Karpas-422 (cell line): Measurements from ENCODE around the gene RPL22. TPM values are rescaled to one million over a fixed set of nuclear protein-coding genes. Genes with fewer than 3 reads are reported as not detected.

Experiments used
- DNase-seq: peaks from one replicate; pipeline ENCODE4 v3.0.0-alpha.2; 2015
- H2AFZ ChIP-seq: fragments of 200-600 bp; sonication (generic); 2 replicates; pipeline ENCODE4 v1.6.1; 2014; ENCODE audit warnings: antibody characterized with exemption, low read length, mixed read lengths
- H3K27ac ChIP-seq: fragments of 200-600 bp; sonication (generic); 2 replicates; pipeline ENCODE4 v1.5.1; 2014; ENCODE audit warnings: mild to moderate bottlenecking, low read length, moderate library complexity
- H3K27me3 ChIP-seq: fragments of 200-600 bp; sonication (generic); 2 replicates; pipeline ENCODE4 v1.6.1; 2014; ENCODE audit warnings: low read length, mixed read lengths
- H3K36me3 ChIP-seq: fragments of 200-600 bp; sonication (generic); 2 replicates; pipeline ENCODE4 v1.6.1; 2014; ENCODE audit warnings: low read length, mixed read lengths; ENCODE audit not compliant: insufficient read depth
- H3K4me1 ChIP-seq: fragments of 200-600 bp; sonication (generic); 2 replicates; pipeline ENCODE4 v1.6.1; 2014; ENCODE audit warnings: mild to moderate bottlenecking, low read length, mixed read lengths
- H3K4me2 ChIP-seq: fragments of 200-600 bp; sonication (generic); 2 replicates; pipeline ENCODE4 v1.6.1; 2014; ENCODE audit warnings: low read length, low read depth, mild to moderate bottlenecking; ENCODE audit not compliant: poor library complexity, severe bottlenecking
- H3K4me3 ChIP-seq: fragments of 200-600 bp; sonication (generic); 2 replicates; pipeline ENCODE4 v1.5.1; 2014; ENCODE audit warnings: mild to moderate bottlenecking, antibody characterized with exemption, low read length, mixed read lengths
- H3K79me2 ChIP-seq: fragments of 200-600 bp; sonication (generic); 2 replicates; pipeline ENCODE4 v1.6.1; 2014; ENCODE audit warnings: mild to moderate bottlenecking, low read length, mixed read lengths
- H3K9ac ChIP-seq: fragments of 200-600 bp; sonication (generic); 2 replicates; pipeline ENCODE4 v1.6.0; 2014; ENCODE audit warnings: low read length
- H3K9me2 ChIP-seq: fragments of 200-600 bp; sonication (generic), shearing (Covaris generic); replicated peaks from 2 replicates; pipeline ENCODE4 v1.6.0; 2014; ENCODE audit warnings: mild to moderate bottlenecking, low read length, moderate library complexity; ENCODE audit not compliant: insufficient read depth
- H3K9me3 ChIP-seq: fragments of 300-700, 200-600 bp; sonication (generic); 2 replicates; pipeline ENCODE4 v1.6.1; 2014; ENCODE audit warnings: low read length, mixed read lengths
- H4K20me1 ChIP-seq: fragments of 200-600 bp; sonication (generic); 2 replicates; pipeline ENCODE4 v1.6.1; 2014; ENCODE audit warnings: mild to moderate bottlenecking, antibody characterized with exemption, low read length, low read depth; ENCODE audit not compliant: insufficient read depth
- total RNA-seq: library from RNA; depleted of rRNA; stranded (reverse); fragments of >200 nt; shearing (Covaris generic); gene quantifications from 2 replicates; pipeline ENCODE4 v1.2.3, GENCODE V29; 2014; ENCODE audit warnings: low replicate concordance

RPL22 gene
- total RNA-seq, 1 experiment from 2014 or later = 183 TPM

DNA sequence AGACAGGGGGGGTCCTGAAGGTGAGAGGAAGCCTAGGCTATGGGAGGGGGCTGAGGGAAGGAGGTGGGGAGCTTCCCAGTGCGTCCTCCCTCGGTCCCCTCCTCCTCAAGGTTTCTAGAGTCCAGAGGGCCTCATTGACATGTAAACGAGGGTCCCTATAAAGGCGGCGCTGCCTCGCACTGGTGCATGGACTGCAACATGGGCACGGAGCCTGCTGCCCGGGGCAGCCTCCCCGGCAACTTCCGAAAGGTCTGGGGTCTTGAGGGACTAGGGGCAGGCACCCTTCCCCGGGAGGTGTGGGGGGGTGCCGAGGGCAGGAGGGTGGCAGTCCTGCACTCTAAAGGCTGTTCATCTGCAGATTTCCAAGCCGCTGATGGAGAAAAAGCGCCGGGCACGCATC is 44.6 kb upstream of the RPL22 start, which contains the start of gene HES3:
HES3 (plus strand) TSS at position 187 of the 400 bp plus-strand sequence; CDS start at position 374, 187 bp downstream.
- H3K9me2 ChIP-seq = no peaks in the 10 kb centered on the region
- no peak within 1 kb of the TSS for H3K27ac ChIP-seq
- no peak within 1 kb of the TSS for H3K4me3 ChIP-seq
- no peaks in the 10 kb centered on the region for H3K79me2 ChIP-seq
- peaks cover 15% of the 10 kb centered on the region for H3K4me1 ChIP-seq
- peaks cover 12% of the 10 kb centered on the region for H4K20me1 ChIP-seq
- H3K4me2 ChIP-seq = no peak within 1 kb of the TSS
- DNase-seq = no peak
- H2AFZ ChIP-seq = no peak within 1 kb of the TSS
- H3K36me3 ChIP-seq = no peaks in the 10 kb centered on the region
- no peak within 1 kb of the TSS for H3K9ac ChIP-seq
- no peaks in the 10 kb centered on the region for H3K27me3 ChIP-seq
- no peaks in the 10 kb centered on the region for H3K9me3 ChIP-seq

DNA sequence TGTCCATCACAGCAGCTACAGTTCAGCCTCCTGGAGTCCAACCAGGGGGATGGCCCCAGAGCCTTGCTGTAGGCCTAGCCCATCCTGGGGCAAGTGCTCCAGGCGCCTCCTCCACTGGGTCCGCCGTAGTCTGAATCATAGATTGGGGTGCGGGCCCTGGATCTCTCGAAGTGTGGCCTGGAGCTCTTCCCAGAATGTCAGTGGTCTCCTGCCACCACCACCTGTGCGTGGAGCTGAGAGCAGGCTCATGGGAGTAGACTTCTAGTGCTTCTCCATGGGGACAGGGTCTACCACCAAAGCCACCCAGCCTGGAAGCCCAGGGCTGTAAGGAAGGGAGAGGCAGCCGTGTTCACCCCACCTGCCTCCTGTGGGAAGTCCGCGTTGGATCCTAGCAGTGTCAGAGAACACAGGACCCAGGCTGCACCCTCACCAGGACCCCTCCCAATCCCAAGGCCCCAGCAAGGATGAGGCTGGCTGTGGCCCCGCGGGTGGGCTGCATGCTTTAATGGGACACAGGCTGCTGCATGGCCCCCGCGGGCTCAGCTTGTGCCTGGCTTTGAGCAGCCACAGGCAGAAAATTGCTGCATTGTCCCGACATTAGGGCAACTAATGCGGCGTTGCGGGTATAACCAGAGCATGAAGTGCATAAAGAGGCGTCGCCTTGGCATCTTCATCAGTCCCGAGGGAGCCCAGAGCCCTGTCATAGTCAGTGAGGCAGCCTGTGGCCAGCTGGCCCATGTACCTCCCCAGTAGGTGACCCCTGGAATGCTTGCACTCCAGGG is 43.8 kb upstream of the RPL22 start:
- Histone ChIP-seq H3K9ac (no peak overlapping the region), H3K9me3 (no peaks in the 10 kb centered on the region), H3K4me2 (no peak overlapping the region), H3K36me3 (no peaks in the 10 kb centered on the region), H3K79me2 (no peaks in the 10 kb centered on the region), H3K4me1 (peaks cover 15% of the 10 kb centered on the region), H4K20me1 (peaks cover 12% of the 10 kb centered on the region), H3K9me2 (no peaks in the 10 kb centered on the region), H3K27ac (no peak overlapping the region), H3K4me3 (no peak overlapping the region), H2AFZ (no peak overlapping the region), H3K27me3 (no peaks in the 10 kb centered on the region)
- DNase-seq = no peak

DNA sequence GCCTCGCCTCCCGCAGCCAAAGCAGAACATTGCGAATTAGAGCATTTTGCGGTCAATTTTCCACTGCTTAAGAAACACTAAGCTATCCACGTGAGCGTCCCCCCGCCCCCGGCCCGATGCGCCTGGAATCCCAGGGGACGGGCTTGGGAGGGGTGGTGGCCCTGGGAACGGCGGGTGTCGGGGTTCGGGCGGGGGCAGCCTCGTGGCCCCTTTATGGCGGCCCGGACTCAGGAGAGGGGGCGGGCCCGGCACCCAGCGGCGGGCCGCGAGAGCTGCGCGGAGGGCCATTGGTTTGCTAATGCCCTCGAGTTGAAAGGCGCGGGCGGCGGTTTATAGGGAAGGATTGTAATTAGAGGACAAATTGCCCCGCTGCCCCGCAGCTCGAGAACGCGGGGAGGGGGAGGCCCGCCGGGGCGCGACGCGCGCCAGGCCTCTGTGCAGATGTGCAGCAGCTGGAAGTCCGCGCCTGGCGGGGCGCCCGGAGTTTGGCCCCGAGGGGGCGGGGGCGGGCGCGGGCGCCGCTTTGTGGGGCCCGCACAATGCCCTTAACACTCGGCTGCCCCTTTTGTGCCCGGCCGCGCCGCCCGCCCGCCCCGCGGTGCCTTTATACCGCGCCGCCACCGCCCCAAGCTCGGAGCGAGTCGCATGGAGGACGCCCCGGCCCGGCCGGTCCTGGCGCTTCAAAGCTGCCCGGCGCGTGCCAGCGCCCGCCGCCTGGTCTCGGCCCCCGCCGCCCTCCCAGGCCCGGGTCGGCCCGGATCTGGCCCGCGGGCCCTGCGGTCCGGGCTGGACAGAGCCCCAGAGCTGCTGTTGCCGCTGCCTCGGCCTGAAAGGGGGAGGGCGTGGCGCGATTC is 42.7 kb upstream of the RPL22 start:
- no peaks in the 10 kb centered on the region for H3K9me3 ChIP-seq
- H3K4me2 ChIP-seq = no peak overlapping the region
- no peaks in the 10 kb centered on the region for H3K27me3 ChIP-seq
- no peak overlapping the region for H3K27ac ChIP-seq
- no peak overlapping the region for H3K9ac ChIP-seq
- no peaks in the 10 kb centered on the region for H3K9me2 ChIP-seq
- peaks cover 12% of the 10 kb centered on the region for H4K20me1 ChIP-seq
- H2AFZ ChIP-seq = no peak overlapping the region
- peaks cover 15% of the 10 kb centered on the region for H3K4me1 ChIP-seq
- DNase-seq = no peak
- no peak overlapping the region for H3K4me3 ChIP-seq
- no peaks in the 10 kb centered on the region for H3K79me2 ChIP-seq
- H3K36me3 ChIP-seq = no peaks in the 10 kb centered on the region

DNA sequence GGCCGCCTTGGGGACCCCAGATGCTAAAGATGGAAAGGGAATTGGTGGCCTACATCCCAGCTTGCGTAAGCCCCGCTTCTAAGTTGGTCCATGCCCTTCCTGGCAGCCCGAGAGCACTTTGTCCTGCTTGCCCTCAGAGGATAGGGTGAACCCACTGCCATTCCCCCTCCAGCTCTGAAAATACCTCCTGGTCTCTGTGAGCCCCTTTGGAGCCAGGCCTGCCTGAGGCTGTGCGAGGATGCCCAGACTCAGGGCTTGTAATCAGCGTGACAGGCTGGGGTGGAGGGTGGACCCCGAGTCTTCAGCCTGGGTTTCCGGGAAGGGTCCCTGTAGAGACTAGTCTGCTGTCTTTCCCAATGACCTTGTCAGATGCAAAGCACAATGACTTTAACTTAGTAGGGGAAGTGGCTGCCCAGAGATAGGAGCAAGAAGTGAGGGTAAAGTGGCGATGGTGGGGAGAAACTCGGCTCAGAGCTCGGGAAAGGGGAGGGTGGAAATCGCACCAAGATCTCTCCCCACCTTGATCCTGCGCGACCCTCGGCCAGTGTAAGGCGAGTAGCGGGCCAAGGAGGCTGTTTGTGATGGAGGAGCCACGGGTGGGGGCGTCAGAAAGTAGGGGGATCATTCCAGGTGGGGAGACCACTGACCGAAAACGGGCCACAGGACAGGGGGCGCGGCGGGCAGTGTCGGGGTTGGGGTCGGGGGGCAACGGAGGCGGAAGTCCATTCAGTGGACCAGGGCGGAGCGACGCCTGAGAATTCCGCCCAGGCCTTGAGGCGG is 41.9 kb upstream of the RPL22 start:
- Histone ChIP-seq H3K9me2 (no peaks in the 10 kb centered on the region), H3K27me3 (no peaks in the 10 kb centered on the region), H3K79me2 (no peaks in the 10 kb centered on the region), H4K20me1 (peaks cover 9% of the 10 kb centered on the region), H3K9ac (no peak overlapping the region), H3K9me3 (no peaks in the 10 kb centered on the region), H3K36me3 (no peaks in the 10 kb centered on the region), H3K4me2 (no peak overlapping the region), H3K4me3 (no peak overlapping the region), H2AFZ (no peak overlapping the region), H3K27ac (no peak overlapping the region), H3K4me1 (peaks cover 13% of the 10 kb centered on the region)
- no peak for DNase-seq

DNA sequence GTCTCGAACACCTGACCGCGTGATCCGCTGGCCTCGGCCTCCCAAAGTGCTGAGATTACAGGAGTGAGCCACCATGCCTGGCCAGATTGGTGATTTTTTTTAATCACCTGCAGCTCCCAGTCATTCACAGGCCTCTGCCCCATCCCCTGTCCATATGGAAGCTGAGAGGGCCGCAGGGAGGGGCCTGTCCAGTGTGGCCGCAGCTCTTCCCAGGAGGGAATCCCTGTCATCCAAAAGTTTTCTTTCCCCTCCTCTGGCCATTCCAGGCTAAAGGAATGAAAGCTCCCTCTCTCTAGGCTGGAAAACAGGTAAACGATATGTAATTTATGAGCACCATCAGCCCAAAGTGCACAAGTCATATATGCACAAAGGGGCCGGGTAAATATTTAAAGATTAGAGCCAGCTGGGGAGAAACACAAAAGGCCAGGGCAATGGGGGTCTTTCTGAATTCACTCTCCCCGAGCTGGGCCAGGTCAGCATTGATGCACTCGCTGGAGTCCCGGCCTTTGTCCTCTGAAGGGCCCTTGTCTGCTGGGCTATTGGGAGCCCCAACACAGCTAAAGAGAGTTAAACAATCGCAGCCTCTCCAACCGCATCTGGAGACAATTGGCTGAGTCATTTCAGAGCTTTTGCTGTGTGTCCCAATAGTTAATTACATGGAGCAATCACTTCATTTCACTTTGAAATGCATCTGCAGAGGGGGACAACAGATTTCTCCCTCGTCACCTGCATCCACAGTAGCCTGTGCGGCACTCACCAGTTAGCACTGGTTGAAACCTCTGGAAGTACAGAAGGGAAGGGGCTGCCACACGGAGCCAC is 40.8 kb upstream of the RPL22 start:
- Histone ChIP-seq H3K4me3 (no peak overlapping the region), H3K27ac (no peak overlapping the region), H3K36me3 (no peaks in the 10 kb centered on the region), H4K20me1 (no peaks in the 10 kb centered on the region; the same call in 1 of the 2 replicates), H3K9me3 (no peaks in the 10 kb centered on the region), H2AFZ (no peak overlapping the region), H3K4me2 (no peak overlapping the region), H3K79me2 (peaks cover 3% of the 10 kb centered on the region), H3K9me2 (no peaks in the 10 kb centered on the region), H3K27me3 (no peaks in the 10 kb centered on the region), H3K9ac (no peak overlapping the region), H3K4me1 (peaks cover 5% of the 10 kb centered on the region)
- no peak for DNase-seq

DNA sequence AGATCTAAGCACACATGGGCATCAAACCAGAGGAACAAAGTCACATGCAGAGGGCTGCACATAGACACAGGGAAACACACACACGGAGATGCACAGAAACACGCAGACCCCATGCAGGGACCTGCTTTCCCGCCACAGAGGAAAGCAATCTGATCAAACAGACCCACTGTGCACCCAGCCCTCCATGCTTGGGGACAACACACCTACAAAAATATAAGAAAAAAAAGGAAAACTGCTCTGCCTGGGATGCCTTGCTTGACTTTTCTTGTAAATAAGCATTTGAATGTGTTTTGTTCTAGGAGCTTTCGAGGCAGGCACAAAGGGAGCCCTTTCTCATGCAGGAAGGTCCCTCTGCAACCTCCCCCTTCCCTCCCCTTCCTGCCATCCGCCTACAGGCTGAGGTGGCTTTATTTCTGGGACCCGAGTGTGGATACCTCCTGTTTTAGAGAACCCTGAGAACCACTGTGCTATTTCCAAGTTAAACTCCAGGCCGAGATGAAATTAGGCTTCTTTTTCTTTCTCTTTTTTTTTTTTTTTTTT is 39.9 kb upstream of the RPL22 start:
- Histone ChIP-seq H2AFZ (no peak overlapping the region), H3K79me2 (peaks cover 12% of the 10 kb centered on the region), H3K4me2 (no peak overlapping the region), H3K9me2 (no peaks in the 10 kb centered on the region), H3K36me3 (0 out of 2 replicates have a peak, but pooled peaks cover under 1% of the 10 kb centered on the region), H3K9me3 (no peaks in the 10 kb centered on the region), H3K4me3 (no peak overlapping the region), H4K20me1 (no peaks in the 10 kb centered on the region; the same call in 1 of the 2 replicates), H3K27ac (no peak overlapping the region), H3K4me1 (peaks cover 11% of the 10 kb centered on the region), H3K27me3 (no peaks in the 10 kb centered on the region), H3K9ac (no peak overlapping the region; the same call in 1 of the 2 replicates)
- DNase-seq = no peak

DNA sequence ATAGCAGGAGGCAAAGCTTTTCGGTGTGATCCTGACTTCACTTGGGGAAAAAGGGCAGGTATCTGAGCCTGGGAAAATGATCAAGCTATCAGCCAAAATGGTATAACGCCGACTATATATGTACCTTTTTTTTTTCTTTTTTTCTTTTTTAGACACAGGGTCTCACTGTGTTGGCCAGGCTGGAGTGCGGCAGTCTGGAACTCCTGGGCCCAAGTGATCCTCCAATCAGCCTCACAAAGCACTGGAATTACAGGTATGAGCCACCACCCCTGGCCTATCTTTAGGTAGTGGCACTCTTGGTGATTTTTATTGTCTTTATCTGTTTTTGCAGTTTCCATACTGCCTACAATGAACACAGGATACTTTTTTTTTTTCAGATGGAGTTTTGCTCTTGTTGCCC is 37.7 kb upstream of the RPL22 start:
- Histone ChIP-seq H3K79me2 (peaks cover 25% of the 10 kb centered on the region), H3K9me3 (no peaks in the 10 kb centered on the region), H3K9ac (no peak overlapping the region), H3K4me3 (no peak overlapping the region), H4K20me1 (peaks cover 7% of the 10 kb centered on the region), H3K9me2 (no peaks in the 10 kb centered on the region), H2AFZ (no peak overlapping the region), H3K27me3 (no peaks in the 10 kb centered on the region), H3K36me3 (peaks cover 14% of the 10 kb centered on the region), H3K27ac (no peak overlapping the region), H3K4me2 (no peak overlapping the region), H3K4me1 (peaks cover 15% of the 10 kb centered on the region)
- DNase-seq = no peak
